Sciatic nerve (tissue), 2 donors: ENCODE results near the gene CFAP126. TPM values are rescaled to one million over a fixed set of nuclear protein-coding genes. Genes with fewer than 3 reads are reported as not detected.
A peak's percentile ranks its signal among the peaks of the same experiment; 100 is the strongest.
"Not testable (repeated sequence)": the region's sequence is repeated elsewhere in the genome, so short reads cannot be mapped to it uniquely, and the experiment has no call there.

ENCODE experiments used
- ATAC-seq: fragments of 200-7000 bp; cut with Tn5 transposase; one replicate; pipeline ENCODE4 v1.9.1; 2020; ENCODE audit warnings: mild to moderate bottlenecking, moderate library complexity
- DNase-seq: peaks from one replicate; pipeline ENCODE4 v3.0.0-alpha.2; 2020; ENCODE audit warnings: low spot score
- intact Hi-C: fragments of 100-400 bp; cut with DNase I; formaldehyde crosslinking; loops from one replicate; pipeline ENCODE4 v1.14.2; 2022
- total RNA-seq: library from RNA; stranded (reverse); fragmentation: NEBNext Ultra II Directional; extraction: Animal tissue kit (Norgen Biotek cat#: 25700); gene quantifications from one replicate; pipeline ENCODE4 v1.2.1, GENCODE V29; 2021
- donor health status: DM: no; HTN: no; CAD: no.
- donor health status: DM: no; HTN: no; CAD: no.

Gene CFAP126
- 0.49 TPM for total RNA-seq

GRCh38 chr1:161367684-161368400 is at the start of gene CFAP126:
CFAP126 (minus strand) TSS chr1:161367876; CDS start chr1:161367868, 8 bp downstream.
- DNase-seq: peak; percentile 70
- intact Hi-C loops: loop anchor here (10.0 kb wide), 1 partner anchor 53 kb away; the partner anchor contains the start of gene SDHC

GRCh38 chr1:161413050-161413449 is 45.4 kb upstream of the CFAP126 start:
- DNase-seq, intact Hi-C loops, ATAC-seq: not testable (repeated sequence)

More at GRCh38 chr1:161367684-161368400, at the start of gene CFAP126:
- ATAC-seq: peak; percentile 99

DNA sequence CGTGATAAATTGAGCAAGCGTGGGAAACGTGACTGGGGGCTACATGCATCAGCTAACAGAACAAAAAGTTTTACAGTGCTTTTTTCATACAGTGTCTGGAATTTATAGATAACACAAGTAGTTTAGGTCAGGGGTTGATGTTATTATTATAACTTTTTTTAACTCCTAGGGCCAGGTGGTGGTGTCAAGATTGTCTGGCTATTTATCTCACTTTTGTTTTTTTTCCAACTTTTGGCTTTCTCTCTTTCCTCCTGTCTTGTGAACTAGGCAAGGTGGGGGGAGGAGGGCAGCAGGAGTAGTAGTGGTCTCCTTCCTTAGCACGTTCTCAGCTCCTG is 42.9 kb upstream of the CFAP126 start:
- intact Hi-C loops, DNase-seq, ATAC-seq: not testable (repeated sequence)

DNA sequence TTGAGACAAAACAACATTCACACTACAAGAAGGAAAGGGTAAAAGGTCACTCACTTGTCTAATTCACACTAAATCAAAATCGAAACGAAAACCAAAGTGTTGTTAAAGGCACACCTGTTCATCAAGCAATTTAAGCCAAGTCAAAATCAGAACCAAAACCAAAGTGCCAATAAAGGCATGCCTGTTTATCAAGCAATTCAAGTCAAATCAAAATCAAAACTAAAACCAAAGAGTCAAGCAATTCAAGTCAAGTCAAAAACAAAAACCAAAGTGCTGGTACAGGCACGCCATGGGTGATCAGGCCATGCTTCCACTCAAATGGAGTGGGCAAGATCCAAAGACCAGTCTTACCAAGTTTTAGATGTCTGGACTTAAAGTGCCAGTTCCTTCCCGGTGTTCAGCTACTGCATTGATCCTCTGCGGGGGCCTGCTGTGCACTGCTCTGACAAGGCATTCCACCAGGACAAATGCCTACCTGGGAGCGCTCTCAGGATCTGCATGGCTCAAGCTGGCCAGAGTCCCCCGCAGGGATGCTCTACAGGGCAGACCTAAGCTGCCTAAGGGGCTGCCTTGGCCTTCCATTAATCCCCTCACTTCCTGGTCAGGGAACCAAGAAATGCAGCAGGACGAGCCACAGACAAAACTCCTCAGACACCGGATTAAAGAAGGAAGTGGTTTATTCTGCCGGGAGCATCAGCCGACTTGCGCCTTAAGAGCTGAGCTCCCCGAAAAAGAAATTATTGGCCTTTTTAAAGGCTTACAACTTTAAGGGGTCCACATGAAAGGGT is 42.4 kb upstream of the CFAP126 start:
- intact Hi-C loops: not testable (repeated sequence)

DNA sequence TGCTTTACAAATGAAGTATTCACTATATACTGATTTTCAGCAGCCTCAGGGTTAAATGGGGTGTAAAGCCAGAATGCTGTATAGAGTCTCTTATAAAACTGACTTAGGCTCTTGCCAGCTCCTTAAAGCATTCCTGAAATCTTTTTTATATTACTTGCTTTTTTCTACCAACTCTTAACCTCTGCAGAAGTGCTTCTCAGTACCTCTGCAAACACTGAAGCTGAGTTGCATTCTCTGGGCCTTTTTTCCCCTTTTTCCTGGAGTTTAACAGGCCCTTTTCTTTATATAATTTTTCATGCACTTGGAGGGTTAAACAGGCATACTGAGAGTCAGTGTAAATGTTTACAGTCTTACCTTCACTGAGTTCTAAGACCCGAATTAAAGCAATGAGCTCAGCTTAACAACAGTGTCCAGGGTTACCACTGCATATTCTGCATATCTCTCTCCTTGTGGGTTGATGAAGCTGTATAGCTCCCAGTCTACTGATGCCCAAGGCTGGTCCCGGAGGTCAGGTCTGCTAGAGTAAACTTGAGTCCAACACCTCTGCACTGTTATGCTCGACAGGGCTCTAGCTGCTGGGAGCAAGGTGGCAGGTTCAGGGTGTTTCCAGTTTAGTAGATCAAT is 40.9 kb upstream of the CFAP126 start:
- ATAC-seq: no peak
- intact Hi-C loops: no loop called here

More for the DNA sequence above, 42.4 kb upstream of the CFAP126 start:
- DNase-seq: peak; percentile 21
- ATAC-seq: not testable (repeated sequence)

GRCh38 chr1:161407451-161407985 is 39.8 kb upstream of the CFAP126 start:
- intact Hi-C loops: no loop called here
- no peak for ATAC-seq
- peak; percentile 17 for DNase-seq

More for the DNA sequence above, 40.9 kb upstream of the CFAP126 start:
- no peak for DNase-seq

- ATAC-seq, intact Hi-C loops, DNase-seq: not testable (repeated sequence)
Observed at GRCh38 chr1:161406551-161406950, 38.9 kb upstream of the CFAP126 start.

- ATAC-seq: no peak
- intact Hi-C loops: no loop called here
- DNase-seq: no peak
Observed at GRCh38 chr1:161404051-161404597, 36.4 kb upstream of the CFAP126 start.

DNA sequence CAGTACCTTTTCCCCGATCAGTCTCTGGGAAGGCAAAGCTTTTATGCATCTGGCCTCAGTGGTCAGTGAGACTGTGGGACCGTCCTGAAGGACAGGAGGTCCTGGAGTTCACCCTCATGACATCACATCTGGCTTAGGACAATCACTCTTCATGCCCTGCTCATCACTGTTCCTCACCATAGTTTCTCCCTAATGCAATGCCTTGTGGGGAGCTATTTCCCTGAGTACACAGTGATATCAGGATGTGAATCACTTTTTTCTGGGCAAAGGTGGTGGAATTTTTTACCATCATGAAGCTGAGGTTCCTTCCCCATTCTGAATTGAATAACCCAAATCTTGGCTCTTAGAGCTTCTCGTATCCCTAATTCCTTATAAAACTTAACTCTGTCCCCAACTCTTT is 34.8 kb upstream of the CFAP126 start:
- ATAC-seq: no peak
- no peak for DNase-seq
- intact Hi-C loops: no loop called here

DNA sequence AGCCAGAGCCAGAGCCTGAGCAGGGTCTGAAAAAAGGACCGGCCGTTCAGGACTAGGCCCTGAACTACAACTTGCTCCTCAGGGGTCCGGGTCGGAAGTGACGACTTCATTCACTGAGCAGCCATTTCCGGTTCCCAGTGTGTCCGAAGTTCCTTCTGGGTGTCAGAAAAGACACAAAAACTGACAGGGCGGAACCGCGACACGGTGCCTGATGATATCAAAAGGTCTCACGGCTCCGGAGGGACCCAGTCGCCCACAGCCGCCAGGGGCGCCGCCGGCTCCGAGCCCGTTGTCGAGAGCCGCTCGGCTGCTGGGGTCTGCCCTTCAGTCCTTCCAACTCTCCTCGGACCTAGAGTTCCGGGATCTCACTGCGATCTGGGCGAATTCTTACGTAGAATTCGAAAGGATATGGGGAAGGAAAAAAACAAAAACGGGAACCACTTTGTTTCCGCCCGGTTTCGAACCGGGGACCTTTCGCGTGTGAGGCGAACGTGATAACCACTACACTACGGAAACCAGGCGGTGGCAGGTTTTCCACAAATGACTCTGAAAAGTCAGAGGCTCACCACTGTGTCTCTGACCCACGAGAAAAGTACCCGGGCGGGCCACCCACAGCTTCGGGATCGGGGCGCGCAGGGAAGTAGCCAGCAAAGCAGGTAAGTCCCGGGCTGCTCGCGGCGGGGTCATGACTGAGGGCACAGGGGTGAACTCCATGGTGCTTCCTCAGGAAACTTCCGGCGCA is 31.8 kb upstream of the CFAP126 start:
- DNase-seq: peak; percentile 94
- ATAC-seq: peak; percentile 95
- intact Hi-C loops: no loop called here

DNA sequence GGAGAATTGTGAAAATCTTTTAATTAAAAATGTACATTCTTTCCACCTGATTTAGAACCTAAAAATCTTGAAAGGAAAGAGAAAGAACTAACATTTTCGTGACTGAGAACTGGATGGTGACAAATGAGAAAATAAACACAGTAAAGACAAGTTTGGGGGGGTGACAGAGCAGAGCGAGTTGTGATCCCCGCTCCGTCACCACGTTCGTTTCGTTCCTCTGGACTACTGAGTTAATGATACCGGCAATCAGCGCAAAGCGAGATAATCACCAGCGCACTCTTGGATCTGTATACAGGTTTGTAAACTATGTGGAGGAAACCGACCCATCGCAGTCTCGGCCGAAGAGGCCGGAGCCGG is 31.2 kb upstream of the CFAP126 start:
- intact Hi-C loops: no loop called here
- ATAC-seq (peak; percentile 49), DNase-seq (no peak)

- intact Hi-C loops, ATAC-seq, DNase-seq: not testable (repeated sequence)
Observed at GRCh38 chr1:161397038-161397437, 29.4 kb upstream of the CFAP126 start.

- intact Hi-C loops: no loop called here
- ATAC-seq (no peak), DNase-seq (no peak)
Observed at GRCh38 chr1:161393151-161393550, 25.5 kb upstream of the CFAP126 start.

DNA sequence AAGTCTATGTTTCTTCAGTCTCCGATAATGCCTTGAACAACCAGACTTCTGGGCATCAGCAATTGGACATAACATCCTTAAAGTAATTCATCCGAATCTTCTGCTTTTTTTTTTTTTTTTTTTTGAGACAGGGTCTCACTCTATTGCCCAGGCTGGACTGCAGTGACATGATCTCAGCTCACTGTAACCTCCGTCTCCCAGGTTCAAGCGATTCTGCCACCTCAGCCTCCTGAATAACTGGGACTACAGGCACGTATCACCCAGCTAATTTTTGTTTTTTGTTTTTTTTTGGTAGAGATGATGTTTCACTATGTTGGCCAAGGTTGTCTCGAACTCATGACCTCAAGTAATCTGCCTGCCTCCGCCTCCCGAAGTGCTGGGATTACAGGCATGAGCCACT is 23.9 kb upstream of the CFAP126 start:
- intact Hi-C loops: no loop called here
- DNase-seq (no peak), ATAC-seq (no peak)

- ATAC-seq, DNase-seq, intact Hi-C loops: not testable (repeated sequence)
Observed at GRCh38 chr1:161391136-161391535, 23.5 kb upstream of the CFAP126 start.

- ATAC-seq: no peak
- DNase-seq: no peak
- intact Hi-C loops: no loop called here
Observed at GRCh38 chr1:161390559-161390858, 22.8 kb upstream of the CFAP126 start.

- ATAC-seq (peak; percentile 97), DNase-seq (peak; percentile 100)
- intact Hi-C loops: loop anchor here (10.0 kb wide), 1 partner anchor 195 kb away; the partner anchor contains the start of gene ADAMTS4
Observed at GRCh38 chr1:161389691-161390558, 22.2 kb upstream of the CFAP126 start.

- intact Hi-C loops: loop anchor here (10.0 kb wide), 1 partner anchor 194 kb away; the partner anchor contains the start of gene ADAMTS4
- not testable (repeated sequence) for DNase-seq, ATAC-seq
Observed at GRCh38 chr1:161389158-161389557, 21.5 kb upstream of the CFAP126 start.
